Endothelial cell (in vitro differentiated cells): ENCODE results near the gene FOSL2. TPM values are rescaled to one million over a fixed set of nuclear protein-coding genes. Genes with fewer than 3 reads are reported as not detected.

Source experiments
- DNase-seq: peaks from one replicate; pipeline ENCODE4 v3.0.0; 2021; ENCODE audit warnings: low spot score
- H3K27ac Mint-ChIP-seq: one replicate; pipeline ENCODE4 v1.8.0; 2021; ENCODE audit warnings: mixed read lengths, inconsistent platforms; ENCODE audit not compliant: unreplicated experiment
- H3K27me3 Mint-ChIP-seq: one replicate; pipeline ENCODE4 v1.8.0; 2021; ENCODE audit warnings: mild to moderate bottlenecking, moderate library complexity, mixed read lengths, inconsistent platforms; ENCODE audit not compliant: unreplicated experiment
- H3K36me3 Mint-ChIP-seq: one replicate; pipeline ENCODE4 v1.8.0; 2021; ENCODE audit warnings: mild to moderate bottlenecking, low read depth, mixed read lengths, inconsistent platforms; ENCODE audit not compliant: unreplicated experiment
- H3K4me1 Mint-ChIP-seq: one replicate; pipeline ENCODE4 v1.8.0; 2021; ENCODE audit warnings: mild to moderate bottlenecking, mixed read lengths, inconsistent platforms; ENCODE audit not compliant: unreplicated experiment
- H3K4me3 Mint-ChIP-seq: one replicate; pipeline ENCODE4 v1.8.0; 2021; ENCODE audit warnings: mild to moderate bottlenecking, mixed read lengths, inconsistent platforms; ENCODE audit not compliant: unreplicated experiment
- H3K9me3 Mint-ChIP-seq: one replicate; pipeline ENCODE4 v1.8.0; 2021; ENCODE audit warnings: mixed read lengths, inconsistent platforms; ENCODE audit not compliant: unreplicated experiment
- total RNA-seq: library from RNA; stranded (reverse); fragmentation: NEBNext Ultra II Directional; extraction: Animal tissue kit (Norgen Biotek cat#: 25700); gene quantifications from one replicate; pipeline ENCODE4 v1.2.1, GENCODE V29; 2021; ENCODE audit not compliant: unreplicated experiment
- TF ChIP-seq, protein P1 (sequence below): fragments of 200-600 bp; sonication (generic); IDR thresholded peaks from one replicate; pipeline ENCODE4 v1.5.0; 2021; ENCODE audit warnings: antibody characterized with exemption; ENCODE audit not compliant: unreplicated experiment

The FOSL2 gene
- total RNA-seq, 1 donor from 2014 or later = 24.4 TPM

DNA sequence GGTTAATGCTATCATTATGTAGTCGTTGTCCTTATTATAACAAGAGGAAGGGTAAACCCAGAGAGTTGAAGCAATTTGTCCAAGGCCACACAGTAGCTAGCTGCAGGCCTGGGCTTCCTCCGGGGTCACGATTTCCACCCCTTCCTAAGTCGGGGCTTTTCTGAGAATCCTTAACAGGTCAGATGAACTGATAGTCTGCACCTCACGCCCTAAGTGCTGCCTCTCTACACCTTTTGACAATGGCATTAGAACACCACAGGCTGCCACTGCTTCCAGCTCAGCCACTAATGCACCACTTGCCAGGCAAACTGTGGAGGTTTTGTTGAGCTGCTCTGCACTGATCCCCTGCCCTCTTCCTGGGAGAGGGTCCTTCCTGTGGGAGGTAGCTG, 37.7 kb downstream of the FOSL2 start:
- Mint-ChIP-seq H3K27me3 (peaks cover 10% of the 10 kb centered on the region), H3K9me3 (no peaks in the 10 kb centered on the region), H3K4me3 (no peak overlapping the region), H3K4me1 (peaks cover 20% of the 10 kb centered on the region), H3K36me3 (no peaks in the 10 kb centered on the region), H3K27ac (no peak overlapping the region)
- TF ChIP-seq, protein P1, sequence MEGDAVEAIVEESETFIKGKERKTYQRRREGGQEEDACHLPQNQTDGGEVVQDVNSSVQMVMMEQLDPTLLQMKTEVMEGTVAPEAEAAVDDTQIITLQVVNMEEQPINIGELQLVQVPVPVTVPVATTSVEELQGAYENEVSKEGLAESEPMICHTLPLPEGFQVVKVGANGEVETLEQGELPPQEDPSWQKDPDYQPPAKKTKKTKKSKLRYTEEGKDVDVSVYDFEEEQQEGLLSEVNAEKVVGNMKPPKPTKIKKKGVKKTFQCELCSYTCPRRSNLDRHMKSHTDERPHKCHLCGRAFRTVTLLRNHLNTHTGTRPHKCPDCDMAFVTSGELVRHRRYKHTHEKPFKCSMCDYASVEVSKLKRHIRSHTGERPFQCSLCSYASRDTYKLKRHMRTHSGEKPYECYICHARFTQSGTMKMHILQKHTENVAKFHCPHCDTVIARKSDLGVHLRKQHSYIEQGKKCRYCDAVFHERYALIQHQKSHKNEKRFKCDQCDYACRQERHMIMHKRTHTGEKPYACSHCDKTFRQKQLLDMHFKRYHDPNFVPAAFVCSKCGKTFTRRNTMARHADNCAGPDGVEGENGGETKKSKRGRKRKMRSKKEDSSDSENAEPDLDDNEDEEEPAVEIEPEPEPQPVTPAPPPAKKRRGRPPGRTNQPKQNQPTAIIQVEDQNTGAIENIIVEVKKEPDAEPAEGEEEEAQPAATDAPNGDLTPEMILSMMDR = no peak
- no peak for DNase-seq

- Mint-ChIP-seq H3K36me3 (no peaks in the 10 kb centered on the region), H3K27ac (no peak overlapping the region), H3K9me3 (no peaks in the 10 kb centered on the region), H3K4me3 (no peak overlapping the region), H3K4me1 (peaks cover 15% of the 10 kb centered on the region), H3K27me3 (peaks cover 10% of the 10 kb centered on the region)
- TF ChIP-seq, protein P1 = no peak
- no peak for DNase-seq
These were observed 38.2 kb downstream of the FOSL2 start for GRCh38 chr2:28430788-28431418.

- TF ChIP-seq, protein P1 = no peak
- Mint-ChIP-seq H3K36me3 (no peaks in the 10 kb centered on the region), H3K27ac (no peak overlapping the region), H3K4me3 (no peak overlapping the region), H3K9me3 (no peaks in the 10 kb centered on the region), H3K4me1 (peaks cover 9% of the 10 kb centered on the region), H3K27me3 (peaks cover 10% of the 10 kb centered on the region)
- no peak for DNase-seq
These were observed 39.1 kb downstream of the FOSL2 start for GRCh38 chr2:28431741-28432140.

- no peak overlapping the region for H3K4me3 Mint-ChIP-seq
- TF ChIP-seq, protein P1 = no peak
- H3K36me3 Mint-ChIP-seq = no peaks in the 10 kb centered on the region
- DNase-seq = no peak
- H3K9me3 Mint-ChIP-seq = no peaks in the 10 kb centered on the region
- peaks cover 7% of the 10 kb centered on the region for H3K27me3 Mint-ChIP-seq
- peaks cover 9% of the 10 kb centered on the region for H3K4me1 Mint-ChIP-seq
- H3K27ac Mint-ChIP-seq = no peak overlapping the region
These were observed 39.7 kb downstream of the FOSL2 start for GRCh38 chr2:28432362-28432761.

DNA sequence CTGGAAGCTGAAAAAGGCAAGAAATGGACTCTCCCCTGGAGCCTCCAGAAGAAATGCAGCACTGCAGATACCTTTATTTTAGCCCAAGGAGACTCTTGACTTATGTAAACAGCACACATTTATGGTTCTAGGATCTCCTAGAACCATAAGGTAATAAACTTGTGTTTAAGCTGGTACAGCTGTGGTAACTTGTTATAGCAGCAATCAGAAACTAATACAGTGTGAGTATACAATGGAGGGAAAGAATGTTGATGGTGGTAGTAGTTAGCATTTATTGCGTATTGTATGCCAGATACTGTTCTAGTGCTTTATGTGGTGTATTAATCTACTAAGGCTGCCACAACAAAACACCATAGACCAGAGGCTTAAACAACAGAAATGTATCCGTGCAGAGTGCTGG, 40.6 kb downstream of the FOSL2 start:
- Mint-ChIP-seq H3K4me3 (no peak overlapping the region), H3K9me3 (no peaks in the 10 kb centered on the region), H3K36me3 (no peaks in the 10 kb centered on the region), H3K4me1 (peaks cover 9% of the 10 kb centered on the region), H3K27me3 (peaks cover 7% of the 10 kb centered on the region), H3K27ac (no peak overlapping the region)
- no peak for DNase-seq
- TF ChIP-seq, protein P1 = no peak
